Large intestine (tissue), 3 donors: ENCODE results near the gene TXNL4A. TPM values are rescaled to one million over a fixed set of nuclear protein-coding genes. Genes with fewer than 3 reads are reported as not detected.
A peak's percentile ranks its signal among the peaks of the same experiment; 100 is the strongest.

Experiments used
- DNase-seq, 2 donors: peaks; one replicate each; pipeline versions ENCODE4 v3.0.0 to v3.0.0-alpha.2; 2013
- H3K27ac ChIP-seq: one replicate; pipeline ENCODE4 v1.5.1; 2013; ENCODE audit warnings: low read length
- H3K27me3 ChIP-seq: 2 replicates; pipeline ENCODE4 v1.6.1; 2013; ENCODE audit warnings: low read length; ENCODE audit not compliant: control insufficient read depth, insufficient read depth
- H3K36me3 ChIP-seq: 2 replicates; pipeline ENCODE4 v1.6.1; 2013; ENCODE audit warnings: low read length; ENCODE audit not compliant: control insufficient read depth, insufficient read depth
- H3K4me1 ChIP-seq: one replicate; pipeline ENCODE4 v1.6.1; 2013; ENCODE audit warnings: low read length; ENCODE audit not compliant: control insufficient read depth, insufficient read depth
- H3K4me3 ChIP-seq: one replicate; pipeline ENCODE4 v1.5.1; 2013; ENCODE audit warnings: low read length
- H3K9me3 ChIP-seq: one replicate; pipeline ENCODE4 v1.6.1; 2013; ENCODE audit warnings: mild to moderate bottlenecking, low read depth, low read length, moderate library complexity; ENCODE audit not compliant: control insufficient read depth
- WGBS: methylation state at CpG from one replicate; pipeline ENCODE4 v1.1.5; 2013; ENCODE audit warnings: low lambda C conversion rate; ENCODE audit not compliant: insufficient coverage; 5-methylcytosine and 5-hydroxymethylcytosine counted together
- polyA plus RNA-seq: library from polyadenylated mRNA; unstranded; fragments of 120-200 nt; gene quantifications from one replicate; pipeline ENCODE4 v1.2.1, GENCODE V29; 2013

Gene TXNL4A
- polyA plus RNA-seq, 1 donor, result 74.9 TPM

DNA sequence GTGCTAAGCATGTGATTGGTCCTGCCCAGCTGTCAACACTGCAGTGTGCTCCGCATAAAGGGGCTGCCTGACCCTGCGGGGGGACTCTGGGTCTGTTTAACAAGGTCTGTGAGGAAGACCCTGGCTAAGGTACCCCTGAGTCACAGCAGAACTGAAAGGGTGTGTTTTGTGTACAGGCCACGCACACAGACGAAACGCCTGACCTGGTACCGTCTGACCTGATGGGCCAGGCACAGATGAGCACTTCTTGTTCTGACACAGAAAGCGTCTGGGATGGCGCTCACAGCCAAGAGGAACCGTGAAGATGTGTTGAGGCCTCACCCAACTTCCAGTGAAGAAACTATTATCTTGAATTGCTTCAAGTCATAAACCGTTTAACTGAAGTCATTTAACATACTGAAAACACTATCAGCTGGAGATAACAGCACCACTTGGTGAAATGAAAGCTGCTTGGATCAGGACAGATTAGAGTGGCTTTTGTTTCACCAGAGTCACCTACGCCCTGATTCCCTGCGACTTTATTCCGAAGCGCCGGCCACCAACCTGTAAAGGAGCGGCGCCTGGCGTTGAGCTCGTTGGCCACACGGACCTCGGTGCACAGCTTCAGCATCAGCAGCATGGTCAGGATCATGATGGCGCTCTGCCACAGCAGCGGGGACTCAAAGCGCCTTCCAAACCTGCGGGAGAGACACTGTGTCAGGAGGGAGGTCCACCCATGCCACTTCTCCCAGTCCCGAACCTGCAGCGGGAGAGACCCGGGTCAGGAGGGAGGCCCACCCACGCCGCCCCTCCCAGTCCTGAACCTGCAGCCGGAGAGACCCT is 45.4 kb downstream of the TXNL4A start:
- Histone ChIP-seq H3K4me3 (no peak overlapping the region), H3K27me3 (no peaks in the 10 kb centered on the region), H3K4me1 (peaks cover 18% of the 10 kb centered on the region), H3K9me3 (no peaks in the 10 kb centered on the region), H3K36me3 (peaks cover 37% of the 10 kb centered on the region), H3K27ac (no peak overlapping the region)
- no CpG with 5 or more reads among the region's 31 CpGs for WGBS
- peak; percentile 38 to 76 for DNase-seq

- no peak for DNase-seq
- Histone ChIP-seq H3K4me1 (peaks cover 18% of the 10 kb centered on the region), H3K36me3 (peaks cover 37% of the 10 kb centered on the region), H3K27me3 (no peaks in the 10 kb centered on the region), H3K27ac (no peak overlapping the region), H3K4me3 (no peak overlapping the region), H3K9me3 (peaks cover 4% of the 10 kb centered on the region)
- no CpG with 5 or more reads among the region's 7 CpGs for WGBS
Measured at GRCh38 chr18:79942211-79942610, 46.2 kb downstream of the TXNL4A start.

- peaks cover 39% of the 10 kb centered on the region for H3K36me3 ChIP-seq
- H3K27ac ChIP-seq, result no peak overlapping the region
- peaks cover 4% of the 10 kb centered on the region for H3K9me3 ChIP-seq
- H3K27me3 ChIP-seq, result no peaks in the 10 kb centered on the region
- peaks cover 18% of the 10 kb centered on the region for H3K4me1 ChIP-seq
- 100% methylated on average over 2 of the region's 16 CpGs for WGBS
- no peak overlapping the region for H3K4me3 ChIP-seq
- no peak for DNase-seq
Measured at GRCh38 chr18:79941473-79942119, 46.8 kb downstream of the TXNL4A start.

- no peak overlapping the region for H3K4me3 ChIP-seq
- no peak for DNase-seq
- peaks cover 18% of the 10 kb centered on the region for H3K4me1 ChIP-seq
- H3K27ac ChIP-seq, result no peak overlapping the region
- peaks cover 37% of the 10 kb centered on the region for H3K36me3 ChIP-seq
- peaks cover 4% of the 10 kb centered on the region for H3K9me3 ChIP-seq
- no CpG with 5 or more reads among the region's 17 CpGs for WGBS
- H3K27me3 ChIP-seq, result no peaks in the 10 kb centered on the region
Measured at GRCh38 chr18:79940814-79941472, 47.4 kb downstream of the TXNL4A start.

DNA sequence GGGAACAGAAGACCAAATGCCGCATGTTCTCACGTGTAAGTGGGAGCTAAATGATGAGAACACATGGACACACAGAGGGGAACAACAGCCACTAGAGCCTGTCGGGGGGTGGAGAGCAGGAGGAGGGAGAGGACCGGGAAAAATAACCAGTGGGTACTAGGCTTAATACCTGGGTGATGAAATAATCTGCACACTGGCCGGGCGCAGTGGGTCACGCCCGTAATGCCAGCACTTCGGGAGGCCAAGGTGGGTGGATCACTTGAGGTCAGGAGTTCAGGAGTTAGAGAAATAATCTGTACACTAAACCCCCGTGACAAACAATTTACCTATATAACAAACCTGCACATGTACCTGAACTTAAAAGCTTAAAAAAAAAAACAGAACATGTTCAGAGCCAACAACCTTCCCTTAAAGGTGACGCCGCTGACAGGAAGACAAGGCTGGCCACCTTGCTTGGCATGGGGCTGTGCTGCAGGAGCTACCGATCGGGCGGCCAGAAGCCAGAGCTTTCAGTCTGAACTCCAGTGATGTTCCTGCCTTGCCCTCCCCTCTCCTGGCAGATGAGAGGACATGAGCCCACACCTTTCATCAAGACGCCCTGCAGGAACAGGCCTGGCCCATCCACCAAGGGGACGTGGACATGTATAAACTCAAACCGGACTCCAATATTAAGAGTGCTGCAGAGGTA is 48.1 kb downstream of the TXNL4A start:
- peaks cover 36% of the 10 kb centered on the region for H3K36me3 ChIP-seq
- peaks cover 18% of the 10 kb centered on the region for H3K4me1 ChIP-seq
- H3K9me3 ChIP-seq, result peaks cover 4% of the 10 kb centered on the region
- no peak overlapping the region for H3K27ac ChIP-seq
- no CpG with 5 or more reads among the region's 18 CpGs for WGBS
- DNase-seq, result no peak
- no peaks in the 10 kb centered on the region for H3K27me3 ChIP-seq
- no peak overlapping the region for H3K4me3 ChIP-seq

DNA sequence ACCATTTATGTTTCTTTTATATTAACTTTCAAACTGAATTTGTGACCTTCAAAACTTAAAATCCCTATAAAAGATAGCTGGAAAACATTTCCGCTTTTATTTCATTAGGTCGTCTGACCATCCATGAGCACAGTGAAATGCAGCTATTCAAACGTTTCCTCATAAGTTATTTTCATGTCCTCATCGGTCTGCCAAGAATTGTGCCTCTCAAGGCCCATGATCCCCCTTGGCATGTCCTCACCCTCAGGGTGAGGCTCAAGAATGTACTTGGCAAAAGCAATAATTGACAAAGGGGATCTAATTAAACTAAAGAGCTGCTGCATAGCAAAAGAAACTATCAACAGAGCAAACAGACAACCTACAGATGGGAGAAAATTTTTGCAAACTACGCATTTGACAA is 49.3 kb downstream of the TXNL4A start:
- no peak overlapping the region for H3K27ac ChIP-seq
- peaks cover 22% of the 10 kb centered on the region for H3K4me1 ChIP-seq
- H3K36me3 ChIP-seq, result peaks cover 38% of the 10 kb centered on the region
- peaks cover 4% of the 10 kb centered on the region for H3K9me3 ChIP-seq
- no CpG with 5 or more reads among the region's 5 CpGs for WGBS
- H3K27me3 ChIP-seq, result no peaks in the 10 kb centered on the region
- no peak overlapping the region for H3K4me3 ChIP-seq
- no peak for DNase-seq

DNA sequence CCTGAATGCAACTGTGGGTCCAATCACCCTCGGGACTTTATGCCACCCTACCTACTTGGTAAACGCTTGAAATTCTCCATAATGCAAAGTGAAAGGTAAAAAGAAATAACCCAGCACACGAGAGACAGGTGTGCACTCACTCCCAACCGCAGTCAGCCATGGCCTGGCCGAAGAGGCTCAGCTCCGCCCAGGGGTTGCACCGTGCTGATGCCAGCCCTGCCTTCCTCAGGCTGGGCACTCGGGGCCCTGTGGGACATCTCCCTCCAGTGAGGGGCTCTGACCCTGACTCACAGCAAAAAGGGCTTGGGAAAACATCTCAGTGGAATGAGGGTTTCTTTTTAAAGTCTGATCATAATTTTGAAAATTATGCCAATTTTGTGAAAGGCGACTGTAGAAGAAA is 50.2 kb downstream of the TXNL4A start:
- H3K36me3 ChIP-seq, result peaks cover 38% of the 10 kb centered on the region
- peaks cover 20% of the 10 kb centered on the region for H3K4me1 ChIP-seq

DNA sequence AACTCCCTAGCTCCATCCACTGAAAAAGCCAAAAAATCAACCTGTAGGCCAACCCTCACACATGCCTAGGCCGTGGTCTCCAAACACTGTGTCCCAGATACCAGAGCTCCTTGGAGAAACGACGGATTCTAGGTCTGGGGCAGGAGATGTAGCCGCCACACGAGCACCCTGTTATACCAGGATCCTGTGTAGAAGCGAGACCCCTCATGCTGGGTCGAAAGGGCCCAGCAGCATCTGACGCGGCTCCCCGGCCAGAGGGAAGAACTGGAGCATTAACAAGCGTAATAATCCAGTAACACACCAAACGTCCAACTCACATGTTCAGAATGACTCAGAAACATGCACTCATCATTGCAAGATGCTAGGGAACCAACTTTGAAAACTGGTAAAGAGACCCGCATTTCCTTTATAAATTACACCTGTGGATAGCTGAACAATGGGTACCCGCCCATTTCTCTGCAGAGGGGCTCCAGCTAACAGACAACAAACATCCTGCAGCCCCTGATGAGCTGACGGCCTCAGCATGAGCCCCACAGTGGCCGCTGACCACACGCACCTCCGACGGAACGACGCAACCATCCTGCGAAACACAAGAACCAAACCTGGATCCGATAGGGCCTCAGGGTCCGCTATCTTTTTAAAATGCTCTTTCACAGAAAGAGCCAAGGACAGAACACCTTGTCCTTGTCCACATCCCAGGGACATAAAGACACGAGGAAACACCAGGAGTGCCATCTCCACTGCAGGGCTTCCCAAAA is 51.1 kb downstream of the TXNL4A start:
- H3K4me1 ChIP-seq, result peaks cover 14% of the 10 kb centered on the region
- WGBS, result no CpG with 5 or more reads among the region's 25 CpGs
- H3K4me3 ChIP-seq, result no peak overlapping the region
- H3K27ac ChIP-seq, result no peak overlapping the region
- no peak for DNase-seq
- H3K9me3 ChIP-seq, result peaks cover 4% of the 10 kb centered on the region
- peaks cover 33% of the 10 kb centered on the region for H3K36me3 ChIP-seq
- no peaks in the 10 kb centered on the region for H3K27me3 ChIP-seq

More for the DNA sequence above, 50.2 kb downstream of the TXNL4A start:
- H3K4me3 ChIP-seq, result no peak overlapping the region
- H3K27ac ChIP-seq, result no peak overlapping the region
- DNase-seq, result no peak
- no peaks in the 10 kb centered on the region for H3K27me3 ChIP-seq
- peaks cover 4% of the 10 kb centered on the region for H3K9me3 ChIP-seq
- whole genome bisulfite sequencing, result 100% methylated on average over 1 of the region's 9 CpGs

DNA sequence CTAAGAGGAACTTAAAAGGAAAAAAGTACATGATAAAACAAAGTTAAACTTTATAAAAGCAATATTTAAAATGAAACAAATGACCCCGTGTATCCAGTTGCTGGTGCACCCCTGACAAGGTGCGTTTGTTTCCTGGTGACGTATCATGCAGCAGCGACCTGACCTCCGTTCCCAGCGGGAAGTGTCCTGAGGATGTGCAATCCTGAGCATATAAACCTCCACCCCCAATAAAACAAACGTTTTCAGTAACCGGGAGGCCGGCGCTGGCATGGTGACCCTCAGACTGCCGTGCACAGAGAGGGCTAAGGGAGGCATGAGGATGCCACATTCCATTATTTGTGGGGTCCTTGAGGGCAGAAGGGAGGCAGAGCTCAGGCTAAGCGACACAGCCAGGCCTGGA is 51.7 kb downstream of the TXNL4A start:
- DNase-seq, result no peak
- no peak overlapping the region for H3K4me3 ChIP-seq
- 100% methylated on average over 1 of the region's 12 CpGs for WGBS
- peaks cover 8% of the 10 kb centered on the region for H3K4me1 ChIP-seq
- no peaks in the 10 kb centered on the region for H3K27me3 ChIP-seq
- H3K36me3 ChIP-seq, result peaks cover 27% of the 10 kb centered on the region
- H3K27ac ChIP-seq, result no peak overlapping the region
- H3K9me3 ChIP-seq, result peaks cover 6% of the 10 kb centered on the region
